GM21723 (cell line): ENCODE results near the gene ATP2C2.
A peak's percentile ranks its signal among the peaks of the same experiment; 100 is the strongest.

ENCODE experiments used
- ATAC-seq: cut with Tn5 transposase; IDR thresholded peaks from one replicate; pipeline ENCODE4 v1.9.1; 2021; ENCODE audit warnings: mild to moderate bottlenecking, moderate library complexity; ENCODE audit not compliant: unreplicated experiment

Gene ATP2C2

GRCh38 chr16:84485255-84486010 is 117.1 kb downstream of the ATP2C2 start:
- ATAC-seq: no peak

GRCh38 chr16:84486126-84486525 is 117.8 kb downstream of the ATP2C2 start:
- no peak for ATAC-seq

- ATAC-seq: no peak
These were observed 118.4 kb downstream of the ATP2C2 start for GRCh38 chr16:84486551-84487235.

- no peak for ATAC-seq
These were observed 119.0 kb downstream of the ATP2C2 start for GRCh38 chr16:84487358-84487757.

- no peak for ATAC-seq
These were observed 120.8 kb downstream of the ATP2C2 start for GRCh38 chr16:84489131-84489530.

GRCh38 chr16:84495506-84495905 is 127.2 kb downstream of the ATP2C2 start:
- no peak for ATAC-seq

GRCh38 chr16:84496991-84497390 is 128.7 kb downstream of the ATP2C2 start:
- ATAC-seq: no peak

GRCh38 chr16:84497418-84498222 is 129.3 kb downstream of the ATP2C2 start:
- no peak for ATAC-seq

GRCh38 chr16:84498223-84498610 is 129.9 kb downstream of the ATP2C2 start:
- no peak for ATAC-seq

- ATAC-seq: no peak
These were observed 130.7 kb downstream of the ATP2C2 start for GRCh38 chr16:84498859-84499620.

- ATAC-seq: no peak
These were observed 131.3 kb downstream of the ATP2C2 start for GRCh38 chr16:84499638-84500037.

- ATAC-seq: no peak
These were observed 132.2 kb downstream of the ATP2C2 start for GRCh38 chr16:84500531-84500930.

- no peak for ATAC-seq
These were observed 132.9 kb downstream of the ATP2C2 start for GRCh38 chr16:84501077-84501735.

- no peak for ATAC-seq
These were observed 133.7 kb downstream of the ATP2C2 start for GRCh38 chr16:84502075-84502474.

GRCh38 chr16:84502581-84502980 is 134.2 kb downstream of the ATP2C2 start:
- ATAC-seq: no peak

- ATAC-seq: no peak
These were observed 135.5 kb downstream of the ATP2C2 start for GRCh38 chr16:84503751-84504395.

- ATAC-seq: peak; percentile 89
These were observed 136.3 kb downstream of the ATP2C2 start, which contains the start of gene MEAK7 for GRCh38 chr16:84504420-84505248. Gene MEAK7 (minus strand): TSS chr16:84504659. CDS start chr16:84498086, 6,573 bp downstream.

- no peak for ATAC-seq
These were observed 137.2 kb downstream of the ATP2C2 start for GRCh38 chr16:84505249-84506187.
